Pulmonary artery endothelial cell (primary cell): Measurements from ENCODE around the gene RUSF1. TPM values are rescaled to one million over a fixed set of nuclear protein-coding genes. Genes with fewer than 3 reads are reported as not detected.
"Not testable (repeated sequence)": the region's sequence is repeated elsewhere in the genome, so short reads cannot be mapped to it uniquely, and the experiment has no call there.

Experiments used
- DNase-seq: peaks from one replicate; pipeline ENCODE4 v3.0.0-alpha.2; 2011; ENCODE audit warnings: low read depth, low spot score
- total RNA-seq: library from RNA; depleted of rRNA; stranded (reverse); fragments of >200 nt; gene quantifications from 2 replicates; pipeline ENCODE4 v1.2.3, GENCODE V29; 2014

RUSF1 gene
- total RNA-seq, 1 donor from 2014 or later: 28.2 TPM

DNA sequence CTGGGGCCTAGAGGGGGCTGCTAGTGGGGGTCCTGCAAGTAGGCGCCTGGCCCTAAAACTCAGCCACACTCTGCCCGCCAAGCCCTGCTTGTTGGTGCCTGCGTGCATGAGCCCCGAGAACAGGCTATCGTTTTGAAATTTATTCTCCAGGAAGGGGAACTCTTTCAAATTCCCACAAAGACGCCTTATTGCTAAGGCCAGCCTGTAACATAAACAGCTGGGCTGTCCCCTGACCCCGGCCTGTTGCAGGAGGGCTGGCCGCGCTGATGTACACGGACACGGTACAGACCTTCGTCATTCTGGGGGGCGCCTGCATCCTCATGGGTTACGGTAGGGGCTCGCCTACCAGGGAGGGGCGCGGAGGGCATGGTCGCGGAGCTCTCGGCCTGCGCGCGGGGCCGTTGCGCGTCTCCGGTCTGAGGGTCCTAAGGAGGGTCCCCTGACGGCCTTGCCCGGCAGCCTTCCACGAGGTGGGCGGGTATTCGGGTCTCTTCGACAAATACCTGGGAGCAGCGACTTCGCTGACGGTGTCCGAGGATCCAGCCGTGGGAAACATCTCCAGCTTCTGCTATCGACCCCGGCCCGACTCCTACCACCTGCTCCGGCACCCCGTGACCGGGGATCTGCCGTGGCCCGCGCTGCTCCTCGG lies 21.0 kb downstream of the RUSF1 start:
- no peak for DNase-seq

DNA sequence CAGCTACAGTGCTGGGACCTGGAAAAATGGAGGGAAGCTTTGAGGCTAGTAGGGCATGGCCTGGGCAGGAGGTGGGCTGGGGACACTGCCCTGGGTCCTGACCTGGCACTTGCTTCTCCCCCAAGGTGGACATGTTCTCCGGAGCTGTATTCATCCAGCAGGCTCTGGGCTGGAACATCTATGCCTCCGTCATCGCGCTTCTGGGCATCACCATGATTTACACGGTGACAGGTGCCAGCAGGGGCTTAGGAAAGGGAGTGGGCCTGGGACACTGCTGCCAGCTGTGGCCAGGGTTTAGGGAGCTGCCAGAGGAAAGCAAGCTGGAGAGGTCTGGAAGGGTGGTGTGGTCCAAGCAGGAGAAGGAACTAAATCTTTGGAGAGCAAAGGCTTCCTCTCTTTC lies 22.1 kb downstream of the RUSF1 start:
- no peak for DNase-seq

GRCh38 chr16:31485571-31485970 lies 22.6 kb downstream of the RUSF1 start:
- no peak for DNase-seq

DNA sequence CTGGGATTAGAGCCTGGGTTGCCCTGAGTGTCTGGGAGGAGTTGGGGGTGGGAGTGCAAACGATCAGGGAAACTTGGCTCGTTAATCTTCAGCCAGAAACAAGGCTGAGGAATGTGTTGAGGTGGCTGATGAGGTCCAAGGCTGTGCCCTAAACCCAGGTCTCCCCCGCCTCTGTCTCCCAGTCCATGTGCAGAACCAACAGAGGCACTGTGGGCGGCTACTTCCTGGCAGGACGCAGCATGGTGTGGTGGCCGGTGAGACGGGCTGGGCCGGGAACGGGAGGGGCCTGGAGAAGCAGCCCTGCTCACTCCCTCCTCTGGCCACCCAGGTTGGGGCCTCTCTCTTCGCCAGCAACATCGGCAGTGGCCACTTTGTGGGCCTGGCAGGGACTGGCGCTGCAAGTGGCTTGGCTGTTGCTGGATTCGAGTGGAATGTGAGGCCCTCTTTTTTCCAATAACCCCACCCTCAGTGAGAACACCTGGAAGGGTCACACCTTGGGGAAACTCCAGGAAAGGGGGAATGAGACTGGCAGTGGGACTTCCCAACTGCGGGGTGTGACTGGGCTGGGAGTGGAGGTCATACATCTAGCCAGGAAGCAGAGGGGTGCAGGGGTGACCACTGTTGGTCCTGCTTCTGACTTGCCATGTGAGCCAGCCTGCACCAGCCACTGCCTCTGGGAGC lies 23.6 kb downstream of the RUSF1 start:
- DNase-seq: no peak

DNA sequence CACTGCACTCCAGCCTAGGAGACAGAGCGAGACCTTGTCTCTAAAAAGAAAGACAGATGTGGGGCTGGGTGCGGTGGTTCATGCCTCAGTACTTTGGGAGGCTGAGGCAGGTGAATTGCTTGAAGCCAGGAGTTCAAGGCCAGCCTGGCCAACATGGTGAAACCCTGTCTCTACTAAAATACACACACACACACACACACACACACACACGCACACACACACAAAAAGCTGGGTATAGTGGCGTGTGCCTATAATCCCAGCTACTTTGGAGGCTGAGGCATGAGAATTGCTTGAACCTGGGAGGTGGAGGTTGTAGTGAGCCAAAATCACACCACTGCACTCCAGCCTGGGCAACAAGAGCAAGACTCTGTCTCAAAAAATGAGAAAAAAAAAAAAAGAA lies 24.1 kb downstream of the RUSF1 start:
- DNase-seq: not testable (repeated sequence)

DNA sequence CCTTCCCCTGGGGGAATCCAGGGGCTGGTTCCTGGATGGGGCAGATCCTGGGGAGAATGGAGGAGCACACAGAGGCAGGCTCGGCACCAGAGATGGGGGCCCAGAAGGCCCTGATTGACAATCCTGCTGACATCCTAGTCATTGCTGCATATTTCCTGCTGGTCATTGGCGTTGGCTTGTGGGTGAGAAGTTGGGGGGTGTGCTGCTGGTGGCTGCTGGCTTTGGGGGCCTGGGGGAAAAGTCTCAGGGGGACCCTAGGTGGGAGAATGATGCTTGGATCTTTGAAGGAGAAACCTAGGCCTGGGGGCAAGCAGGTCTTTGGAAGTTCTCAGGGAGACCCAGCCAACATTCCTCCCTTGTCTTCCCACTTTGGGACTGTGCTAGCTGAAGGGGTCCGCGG lies 25.1 kb downstream of the RUSF1 start, which contains the start of gene SLC5A2:
SLC5A2 (plus strand) TSS at position 43 of the 400 bp plus-strand sequence; CDS start at position 57, 14 bp downstream.
- no peak for DNase-seq

GRCh38 chr16:31480851-31481536 lies 27.2 kb downstream of the RUSF1 start:
- no peak for DNase-seq

DNA sequence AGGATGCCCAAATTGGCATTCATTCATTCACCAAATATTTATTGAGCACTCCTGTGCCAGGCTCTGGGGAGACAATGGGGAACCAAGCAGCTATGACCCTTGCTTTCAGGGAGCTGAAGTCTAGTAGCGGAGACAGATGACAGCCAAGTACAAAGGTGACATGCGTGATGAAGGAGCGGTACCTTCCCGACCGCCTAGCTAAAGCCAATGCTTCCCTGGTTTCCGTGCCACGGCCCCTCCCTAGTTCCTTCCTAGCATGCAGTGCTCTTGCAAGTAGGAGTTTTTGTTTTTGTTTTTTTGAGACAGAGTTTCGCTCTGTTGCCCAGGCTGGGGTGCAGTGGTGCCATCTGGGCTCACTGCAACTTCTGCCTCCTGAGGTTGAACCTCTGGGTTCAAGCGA lies 28.4 kb downstream of the RUSF1 start:
- DNase-seq: no peak

DNA sequence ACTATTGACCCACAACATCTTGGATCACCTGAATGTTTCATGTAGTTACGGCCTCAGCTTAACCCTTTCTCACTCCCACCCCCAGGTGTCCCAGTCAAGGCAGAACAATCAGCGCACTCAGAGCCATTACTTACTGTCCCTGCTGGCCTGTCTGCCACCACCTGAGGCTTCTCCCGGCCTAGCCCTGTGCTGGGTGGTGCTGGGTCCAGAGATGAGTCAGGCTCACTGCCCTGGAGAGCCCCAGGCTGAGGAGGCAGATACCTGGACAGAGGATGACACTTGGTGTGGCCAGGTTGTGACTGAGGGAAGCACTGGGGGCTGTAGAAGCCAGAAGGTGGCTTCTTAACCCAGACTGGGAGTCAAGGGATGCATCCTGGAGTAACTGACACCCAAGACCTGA lies 29.2 kb downstream of the RUSF1 start:
- DNase-seq: no peak

DNA sequence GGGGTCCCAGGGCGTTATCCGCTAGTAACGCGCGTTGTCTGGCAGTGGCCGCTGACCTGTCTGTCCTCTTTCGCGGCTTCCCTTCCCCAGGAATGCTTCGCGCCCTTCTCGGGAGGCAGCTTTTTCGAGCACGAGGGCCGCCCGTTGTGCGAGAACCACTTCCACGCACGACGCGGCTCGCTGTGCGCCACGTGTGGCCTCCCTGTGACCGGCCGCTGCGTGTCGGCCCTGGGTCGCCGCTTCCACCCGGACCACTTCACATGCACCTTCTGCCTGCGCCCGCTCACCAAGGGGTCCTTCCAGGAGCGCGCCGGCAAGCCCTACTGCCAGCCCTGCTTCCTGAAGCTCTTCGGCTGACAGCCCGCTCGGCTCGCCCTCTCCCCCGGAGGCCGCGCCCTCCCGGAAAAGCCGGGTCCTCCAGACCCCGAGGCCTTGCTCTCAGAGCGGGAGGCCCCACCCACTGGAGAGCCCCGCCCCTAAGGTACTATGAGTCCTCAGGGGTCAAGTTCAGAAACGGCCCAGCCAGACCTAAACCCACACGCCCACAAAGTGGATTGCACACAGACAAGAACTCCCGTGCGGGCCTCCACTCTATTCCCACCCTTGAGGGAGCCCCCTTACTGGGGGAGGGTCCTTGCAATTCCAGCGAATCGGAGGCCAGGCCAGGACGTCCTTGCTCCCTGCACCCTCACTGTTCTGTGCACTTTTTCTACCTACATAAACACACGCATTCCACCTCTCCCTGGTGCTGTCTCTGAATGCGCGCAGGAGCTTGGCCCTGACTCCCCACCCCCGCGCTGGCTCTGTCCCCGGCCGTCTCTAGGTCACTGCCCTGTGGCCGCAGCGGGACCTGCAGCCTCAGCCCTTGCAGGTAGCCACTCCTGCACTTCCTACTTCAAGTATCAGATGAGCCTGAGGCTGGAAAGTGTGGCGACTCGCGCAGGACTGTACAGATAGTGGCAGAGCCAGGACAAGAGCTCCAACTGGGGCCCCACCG lies 30.7 kb downstream of the RUSF1 start:
- no peak for DNase-seq

DNA sequence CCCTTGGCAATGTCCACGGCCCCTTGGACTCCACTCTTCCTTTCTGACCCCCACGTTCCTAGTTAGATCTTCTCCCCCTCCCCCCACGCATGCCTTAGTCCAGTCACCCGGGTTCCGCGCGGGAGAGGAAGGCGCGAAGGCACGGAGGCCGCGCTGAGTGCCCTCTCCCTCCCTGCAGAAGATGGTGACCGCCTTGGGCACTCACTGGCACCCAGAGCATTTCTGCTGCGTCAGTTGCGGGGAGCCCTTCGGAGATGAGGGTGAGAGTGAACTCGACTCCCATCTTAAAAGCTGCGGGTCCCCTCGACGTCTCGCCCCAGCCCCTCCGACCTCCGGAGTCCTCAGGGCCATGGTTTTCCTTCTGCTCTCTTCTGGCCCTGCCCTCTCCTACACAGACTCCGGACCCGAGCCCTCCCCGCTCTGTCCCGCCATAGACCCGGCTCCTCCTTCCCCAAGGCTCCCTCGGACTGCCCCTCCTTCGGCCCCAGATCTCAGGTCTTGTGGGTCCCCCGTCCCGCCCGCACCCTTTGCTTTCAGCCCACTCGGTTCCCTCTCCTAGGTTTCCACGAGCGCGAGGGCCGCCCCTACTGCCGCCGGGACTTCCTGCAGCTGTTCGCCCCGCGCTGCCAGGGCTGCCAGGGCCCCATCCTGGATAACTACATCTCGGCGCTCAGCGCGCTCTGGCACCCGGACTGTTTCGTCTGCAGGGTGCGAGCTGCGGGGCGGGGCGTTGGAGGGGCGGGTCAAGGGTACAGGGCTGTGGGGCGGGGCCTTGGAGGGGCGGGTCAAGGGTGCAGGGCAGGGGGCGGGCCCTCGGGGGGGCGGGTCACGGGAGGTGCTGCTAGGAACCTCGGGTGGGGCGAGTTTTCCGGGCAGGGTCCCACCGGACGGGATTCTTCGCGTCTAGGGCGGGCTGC lies 31.6 kb downstream of the RUSF1 start:
- DNase-seq: no peak

- DNase-seq: no peak
Observed at GRCh38 chr16:31475946-31476302, 32.3 kb downstream of the RUSF1 start.

DNA sequence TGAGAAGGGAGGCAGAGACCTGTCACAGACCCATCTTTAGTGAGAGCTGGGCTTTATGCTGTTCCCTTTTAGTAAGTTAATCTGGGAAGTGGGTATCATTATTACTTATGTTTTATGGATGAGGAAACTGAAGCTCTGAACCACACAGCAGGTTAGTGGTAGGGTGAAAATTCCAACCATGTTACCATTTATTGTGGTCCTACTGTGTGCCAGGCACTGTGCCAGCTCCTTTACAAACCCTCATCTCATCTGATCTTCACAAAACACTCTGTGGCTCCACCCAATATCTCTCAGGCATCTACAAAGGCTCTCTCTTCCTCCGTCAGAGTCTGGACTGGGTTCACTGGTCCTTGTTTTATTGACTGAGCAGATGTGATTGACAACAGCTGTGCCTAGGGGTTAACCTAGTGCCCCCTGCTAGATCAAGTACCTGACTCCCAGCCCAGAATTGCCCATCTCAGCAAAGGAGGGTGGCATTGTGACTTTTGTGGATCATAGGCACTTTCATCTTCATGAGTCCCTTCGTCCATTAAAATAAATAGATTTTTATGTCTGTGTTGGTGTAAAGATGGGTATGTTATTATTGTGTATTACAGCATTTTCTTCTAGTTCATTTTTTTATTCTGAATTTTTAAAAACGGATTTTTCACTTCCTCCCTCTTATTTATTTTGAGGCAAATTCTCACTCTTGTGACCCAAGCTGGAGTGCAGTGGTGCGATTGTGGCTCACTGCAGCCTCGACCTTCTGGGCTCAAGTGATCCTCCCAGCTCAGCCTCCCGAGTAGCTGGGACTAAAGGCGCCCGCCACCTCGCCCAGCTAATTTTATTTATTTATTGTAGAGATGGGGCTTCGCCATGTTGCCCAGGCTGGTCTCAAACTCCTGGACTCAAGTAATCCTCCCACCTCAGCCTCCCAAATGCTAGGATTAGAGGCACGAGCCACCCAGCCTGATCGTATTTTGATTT lies 33.1 kb downstream of the RUSF1 start:
- no peak for DNase-seq

DNA sequence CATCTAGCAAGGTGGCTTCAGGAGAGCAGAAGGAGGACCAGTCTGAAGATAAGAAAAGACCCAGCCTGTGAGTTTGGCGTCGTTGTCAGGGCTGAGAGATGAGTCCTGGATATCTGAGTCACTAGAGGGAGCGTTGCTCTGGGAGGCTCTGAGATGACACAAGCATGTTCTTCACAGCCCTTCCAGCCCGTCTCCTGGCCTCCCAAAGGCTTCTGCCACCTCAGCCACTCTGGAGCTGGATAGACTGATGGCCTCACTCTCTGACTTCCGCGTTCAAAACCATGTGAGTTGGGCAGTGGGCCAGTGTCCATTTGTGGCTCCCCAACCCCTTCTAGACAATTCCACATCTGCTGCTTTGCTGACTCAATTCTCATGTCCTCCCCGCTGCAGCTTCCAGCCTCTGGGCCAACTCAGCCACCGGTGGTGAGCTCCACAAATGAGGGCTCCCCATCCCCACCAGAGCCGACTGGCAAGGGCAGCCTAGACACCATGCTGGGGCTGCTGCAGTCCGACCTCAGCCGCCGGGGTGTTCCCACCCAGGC lies 33.9 kb downstream of the RUSF1 start:
- no peak for DNase-seq

GRCh38 chr16:31473264-31473984 lies 34.8 kb downstream of the RUSF1 start:
- DNase-seq: no peak

DNA sequence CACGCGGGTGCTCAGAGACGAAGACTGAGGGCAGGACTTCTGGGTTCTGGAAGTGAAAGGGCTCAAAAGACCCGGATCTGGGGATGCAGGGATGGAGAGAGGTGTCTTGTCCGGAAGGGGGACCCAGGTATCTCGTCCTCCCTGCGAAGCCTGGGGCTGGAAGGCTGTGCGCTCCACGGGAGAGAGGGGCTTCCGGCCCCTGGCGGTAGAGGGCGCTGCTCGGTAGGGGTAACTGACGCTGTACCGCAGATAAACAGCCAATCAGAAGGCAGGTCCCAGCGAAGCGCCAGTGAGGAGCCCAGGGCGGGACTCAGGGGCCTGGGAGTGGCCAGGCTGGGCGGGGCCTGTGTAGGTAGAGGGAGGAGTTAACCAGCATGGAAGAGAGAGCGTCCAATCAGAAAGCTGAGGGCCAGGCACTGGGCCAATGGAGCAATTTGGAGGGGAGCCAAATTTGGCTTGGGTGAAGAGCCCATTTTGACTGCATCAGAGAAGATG lies 35.4 kb downstream of the RUSF1 start:
- DNase-seq: peak; percentile 69

GRCh38 chr16:31471875-31472708 lies 36.1 kb downstream of the RUSF1 start, which contains the start of gene TGFB1I1:
TGFB1I1 (plus strand) TSS chr16:31472152; CDS start chr16:31472189, 37 bp downstream.
- DNase-seq: peak; percentile 45
